GM19023 (cell line): ENCODE results near the gene TRMT61A.
"Not testable (repeated sequence)": the region's sequence is repeated elsewhere in the genome, so short reads cannot be mapped to it uniquely, and the experiment has no call there.

Experiments
- ATAC-seq: cut with Tn5 transposase; IDR thresholded peaks from one replicate; pipeline ENCODE4 v1.9.1; 2021; ENCODE audit warnings: mild to moderate bottlenecking, moderate library complexity; ENCODE audit not compliant: unreplicated experiment

The TRMT61A gene

GRCh38 chr14:103508521-103509329 is 20.3 kb upstream of the TRMT61A start:
- no peak for ATAC-seq

GRCh38 chr14:103509864-103510723 is 18.9 kb upstream of the TRMT61A start:
- ATAC-seq = no peak

DNA sequence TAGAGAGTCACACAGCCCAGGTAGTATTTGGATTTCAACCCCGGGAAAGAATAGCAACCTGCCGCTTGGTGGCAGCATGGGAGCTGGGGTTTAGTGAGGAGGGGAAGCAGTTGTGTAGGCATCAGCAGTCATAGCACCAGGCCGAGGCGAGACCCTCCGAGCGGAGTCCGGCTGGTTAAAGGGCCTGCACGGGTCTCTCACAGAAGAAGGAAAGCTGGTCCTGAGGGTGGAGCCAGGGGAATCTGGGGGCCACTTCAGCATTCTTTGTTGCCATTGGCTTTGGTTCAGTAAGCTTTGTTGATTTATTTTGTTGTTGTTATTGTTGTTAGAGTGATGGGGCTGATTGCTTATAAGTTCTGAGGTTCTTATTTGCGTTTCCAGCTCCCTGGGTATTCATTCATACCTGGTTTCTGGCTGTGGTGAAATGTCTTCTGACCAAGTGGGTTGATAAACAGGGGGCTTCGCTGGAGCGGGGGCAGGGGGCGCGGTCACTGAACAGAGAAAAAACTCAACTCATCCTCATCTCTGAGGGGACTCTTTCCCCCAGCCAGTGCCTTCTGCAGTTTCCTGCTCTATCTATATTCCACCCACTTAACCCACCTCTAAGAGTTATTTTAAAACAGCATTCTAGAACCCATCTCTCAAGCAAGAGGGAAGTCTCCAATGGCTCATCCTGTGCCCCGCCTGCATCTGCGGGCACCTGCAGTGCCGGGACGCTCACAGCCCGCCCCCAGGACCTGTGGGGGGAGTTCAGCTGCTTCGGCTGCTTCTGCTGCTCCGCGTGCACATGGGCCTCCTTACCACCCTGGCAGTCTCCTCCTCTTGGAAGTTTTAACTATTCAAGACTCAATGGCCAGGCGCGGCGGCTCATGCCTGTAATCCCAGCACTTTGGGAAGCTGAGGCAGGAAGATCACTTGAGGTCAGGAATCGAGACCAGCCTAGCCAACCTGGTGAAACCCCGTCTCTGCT is 18.0 kb upstream of the TRMT61A start:
- no peak for ATAC-seq

DNA sequence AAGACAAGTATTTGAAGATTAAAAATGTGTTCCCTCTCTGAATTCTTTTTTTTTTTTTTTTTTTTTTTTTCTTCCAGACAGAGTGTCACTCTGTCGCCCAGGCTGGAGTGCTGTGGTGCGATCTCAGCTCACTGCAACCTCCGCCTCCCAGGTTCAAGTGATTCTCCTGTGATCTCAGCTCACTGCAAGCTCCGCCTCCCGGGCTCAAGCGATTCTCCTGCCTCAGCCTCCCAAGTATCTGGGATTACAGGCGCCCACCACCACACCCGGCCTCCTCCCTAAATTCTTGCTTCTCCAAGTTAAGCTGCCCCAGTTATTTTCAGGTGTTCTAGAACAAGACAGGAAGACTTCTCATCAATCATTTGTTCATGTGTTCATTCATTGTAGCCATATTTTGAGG is 16.8 kb upstream of the TRMT61A start:
- ATAC-seq = not testable (repeated sequence)

DNA sequence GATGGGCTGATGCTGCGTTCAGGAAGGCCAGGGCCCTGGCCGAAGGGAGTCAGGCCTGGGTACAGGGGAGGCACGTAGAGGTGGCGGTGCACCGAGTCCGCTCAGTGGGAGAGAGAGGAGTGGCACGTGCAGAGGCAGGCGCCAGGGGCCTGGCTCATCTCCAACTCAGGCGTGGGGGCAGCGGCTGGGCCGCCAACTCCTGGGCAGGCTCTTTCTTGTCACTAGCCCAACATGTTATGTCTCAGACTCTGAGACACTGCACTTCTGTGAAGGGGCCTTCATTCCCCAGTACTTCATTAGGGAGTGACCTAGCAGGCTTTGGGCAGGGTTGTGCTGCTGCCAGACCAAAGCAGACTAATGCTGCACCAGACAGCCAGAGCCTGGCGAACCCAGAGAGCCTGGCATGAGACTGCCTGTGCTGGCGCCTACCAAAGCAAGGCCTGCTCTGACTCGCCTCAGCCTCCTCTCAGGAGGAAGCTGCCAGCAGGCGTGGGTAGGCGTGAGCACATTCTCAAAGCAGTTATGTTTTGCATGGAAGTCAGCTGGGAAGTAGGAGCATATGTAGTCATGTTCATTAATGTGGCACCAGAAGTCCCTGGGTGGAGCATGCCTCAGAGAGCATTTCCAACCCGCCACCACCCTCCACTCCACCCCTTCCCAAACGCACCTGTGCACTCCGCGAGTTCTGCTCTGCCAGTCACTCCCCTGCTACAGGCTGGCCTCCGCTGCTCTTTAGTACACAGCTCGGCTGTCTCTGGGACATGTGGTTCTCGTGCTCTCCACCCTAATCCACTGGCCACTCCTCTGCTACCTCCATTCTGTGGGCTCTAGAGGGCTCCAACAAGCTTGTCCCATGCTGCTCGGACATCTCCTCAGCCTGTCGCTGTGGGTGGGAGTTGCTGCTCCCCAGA is 16.0 kb upstream of the TRMT61A start:
- no peak for ATAC-seq

- no peak for ATAC-seq
These were observed 14.2 kb upstream of the TRMT61A start for GRCh38 chr14:103514596-103515421.

- no peak for ATAC-seq
These were observed 12.4 kb upstream of the TRMT61A start for GRCh38 chr14:103516426-103517173.

- no peak for ATAC-seq
These were observed 11.8 kb upstream of the TRMT61A start for GRCh38 chr14:103517174-103517566.

GRCh38 chr14:103517721-103518421 is 11.1 kb upstream of the TRMT61A start:
- no peak for ATAC-seq

DNA sequence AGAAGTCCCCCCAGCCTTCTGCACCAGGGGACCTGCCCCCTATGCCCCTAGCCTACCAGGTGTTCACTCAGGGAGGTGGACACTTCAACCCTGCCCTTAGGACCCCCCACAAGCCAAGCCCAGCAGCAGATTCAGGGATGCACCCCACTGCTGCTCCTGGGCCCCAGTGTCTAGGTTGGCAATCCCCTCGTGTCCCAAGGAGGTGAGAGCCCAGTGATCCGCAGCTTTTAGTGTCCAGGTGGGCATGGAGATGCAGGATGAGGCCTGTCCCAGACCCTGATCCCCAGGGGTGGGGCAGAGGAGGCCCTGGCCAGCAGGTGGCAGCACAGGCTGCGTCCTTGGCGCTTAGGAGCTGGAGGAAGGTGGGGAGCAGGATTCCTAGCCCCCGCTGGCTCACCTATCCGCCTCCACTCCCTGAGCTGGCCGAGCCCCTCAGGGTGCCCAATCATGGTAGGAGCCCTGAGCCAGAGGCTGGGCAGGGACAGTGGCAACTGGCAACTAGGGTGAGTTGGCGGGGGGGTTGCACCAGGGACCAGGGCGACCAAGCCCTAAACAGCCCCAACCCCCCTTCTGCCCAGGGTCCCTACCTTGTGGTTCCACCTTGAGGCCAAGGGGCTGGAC is 10.5 kb upstream of the TRMT61A start:
- no peak for ATAC-seq

- ATAC-seq = no peak
These were observed 9.8 kb upstream of the TRMT61A start for GRCh38 chr14:103519043-103519836.

GRCh38 chr14:103519837-103520212 is 9.2 kb upstream of the TRMT61A start:
- ATAC-seq = no peak

DNA sequence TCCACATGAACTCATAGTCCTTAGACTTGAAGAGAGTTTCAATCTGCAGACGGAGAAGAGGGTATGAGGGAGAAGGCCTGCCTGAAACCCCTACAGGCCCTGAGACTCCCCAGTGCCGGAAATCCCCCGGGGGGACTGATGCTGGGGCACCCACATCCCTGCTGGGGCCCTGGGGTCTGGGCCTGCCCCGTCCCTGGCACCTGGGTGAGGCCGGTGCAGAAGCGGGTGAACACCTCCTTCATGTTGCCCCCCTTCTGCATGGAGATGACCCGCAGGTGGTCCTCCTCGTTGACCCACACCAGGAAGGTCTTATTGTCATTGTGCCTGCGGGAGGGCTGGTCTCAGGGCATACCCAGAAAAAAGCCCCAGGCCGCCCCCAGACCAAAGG is 8.7 kb upstream of the TRMT61A start:
- no peak for ATAC-seq

GRCh38 chr14:103520657-103521437 is 8.1 kb upstream of the TRMT61A start:
- ATAC-seq = no peak

DNA sequence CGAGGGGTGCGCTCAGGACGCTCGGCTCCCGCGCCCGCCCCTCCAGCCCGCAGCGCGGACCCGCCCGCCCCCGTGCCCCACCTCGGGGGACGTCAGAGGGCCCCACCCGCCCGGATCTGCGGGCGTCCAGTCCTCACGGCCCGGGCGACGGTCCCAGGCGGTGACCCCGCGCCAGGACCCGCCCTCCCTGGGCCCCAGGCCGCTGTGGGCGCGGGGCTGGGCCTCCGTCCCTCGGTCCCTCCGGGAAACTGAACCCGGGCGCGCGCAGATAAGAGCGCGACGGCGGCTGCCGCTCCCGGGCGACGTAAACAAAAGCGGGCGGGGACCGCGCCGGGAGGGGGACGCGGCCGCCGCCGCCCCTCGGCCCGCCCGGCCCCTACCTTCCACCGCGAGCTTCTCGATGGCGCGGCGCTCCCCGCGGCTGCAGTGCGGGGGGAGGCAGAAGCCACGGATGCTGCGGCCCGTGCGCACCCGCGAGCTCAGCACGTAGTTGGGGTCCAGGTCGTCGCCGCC is 7.5 kb upstream of the TRMT61A start:
- no peak for ATAC-seq
